Vagina (tissue), 2 donors: ENCODE results near the gene LITAF. TPM values are rescaled to one million over a fixed set of nuclear protein-coding genes. Genes with fewer than 3 reads are reported as not detected.
A peak's percentile ranks its signal among the peaks of the same experiment; 100 is the strongest.

ENCODE experiments used
- DNase-seq, 2 donors: peaks; one replicate each; pipeline ENCODE4 v3.0.0-alpha.2; 2017; ENCODE audit errors: extremely low spot score in 2 of 2
- H3K27ac ChIP-seq: fragments of 200-600 bp; sonication (generic); one replicate; pipeline ENCODE4 v1.5.1; 2019
- H3K27me3 ChIP-seq: fragments of 200-600 bp; sonication (generic); one replicate; pipeline ENCODE4 v1.5.1; 2019
- H3K36me3 ChIP-seq, 2 donors: fragments of 200-600 bp; sonication (generic); one replicate each; pipeline ENCODE4 v1.5.1; 2017 to 2019
- H3K4me1 ChIP-seq: fragments of 200-600 bp; sonication (generic); one replicate; pipeline ENCODE4 v1.5.1; 2019
- H3K4me3 ChIP-seq, 2 donors: fragments of 200-600 bp; sonication (generic); 1 replicate in 1 of 2; 2 replicates in 1 of 2; pipeline ENCODE4 v1.5.1; 2016 to 2019
- H3K9me3 ChIP-seq: fragments of 200-600 bp; sonication (generic); one replicate; pipeline ENCODE4 v1.5.1; 2019
- POLR2A ChIP-seq, 2 donors: fragments of 450-650 bp; IDR thresholded peaks; one replicate each; pipeline ENCODE4 v1.6.1; 2017; ENCODE audit warnings: antibody characterized with exemption in 2 of 2, mild to moderate bottlenecking in 2 of 2, moderate library complexity in 2 of 2
- POLR2AphosphoS5 ChIP-seq, 2 donors: sonication (generic); formaldehyde crosslinking; IDR thresholded peaks; one replicate each; pipeline ENCODE4 v1.9.0; 2017; ENCODE audit warnings: antibody characterized with exemption in 2 of 2, mild to moderate bottlenecking in 2 of 2, low read depth in 1 of 2; ENCODE audit not compliant: insufficient read depth in 1 of 2
- intact Hi-C: fragments of 100-400 bp; cut with DNase I; formaldehyde crosslinking; loops from one replicate; pipeline ENCODE4 v1.15.1; 2023
- total RNA-seq: library from RNA; depleted of rRNA; stranded (reverse); fragments of >200 nt; gene quantifications from one replicate; pipeline ENCODE4 v1.2.3, GENCODE V29; 2016
- TF ChIP-seq, protein P1 (sequence below), 3 experiments: fragments of 450-650 bp in 2 of 3; fragments of 200-600 bp in 1 of 3; sonication (generic) in 1 of 3; IDR thresholded peaks; one replicate each; pipeline ENCODE4 v1.5.1; 2017 to 2019; ENCODE audit warnings: antibody characterized with exemption in 3 of 3, mild to moderate bottlenecking in 2 of 3, moderate library complexity in 2 of 3

The LITAF gene
- total RNA-seq, 1 donor from 2014 or later: 111 TPM

- no peaks in the 10 kb centered on the region for H3K9me3 ChIP-seq
- H3K4me1 ChIP-seq: peaks cover 61% of the 10 kb centered on the region
- no peak overlapping the region for H3K4me3 ChIP-seq
- DNase-seq: no peak
- no peaks in the 10 kb centered on the region for H3K27me3 ChIP-seq
- TF ChIP-seq POLR2A (IDR thresholded peaks at IDR 0.05) (no peak), POLR2AphosphoS5 (IDR thresholded peaks at IDR 0.05; ENCODE audit: insufficient read depth in 1 of 2, low read depth in 1 of 2) (no peak)
- TF ChIP-seq, protein P1, sequence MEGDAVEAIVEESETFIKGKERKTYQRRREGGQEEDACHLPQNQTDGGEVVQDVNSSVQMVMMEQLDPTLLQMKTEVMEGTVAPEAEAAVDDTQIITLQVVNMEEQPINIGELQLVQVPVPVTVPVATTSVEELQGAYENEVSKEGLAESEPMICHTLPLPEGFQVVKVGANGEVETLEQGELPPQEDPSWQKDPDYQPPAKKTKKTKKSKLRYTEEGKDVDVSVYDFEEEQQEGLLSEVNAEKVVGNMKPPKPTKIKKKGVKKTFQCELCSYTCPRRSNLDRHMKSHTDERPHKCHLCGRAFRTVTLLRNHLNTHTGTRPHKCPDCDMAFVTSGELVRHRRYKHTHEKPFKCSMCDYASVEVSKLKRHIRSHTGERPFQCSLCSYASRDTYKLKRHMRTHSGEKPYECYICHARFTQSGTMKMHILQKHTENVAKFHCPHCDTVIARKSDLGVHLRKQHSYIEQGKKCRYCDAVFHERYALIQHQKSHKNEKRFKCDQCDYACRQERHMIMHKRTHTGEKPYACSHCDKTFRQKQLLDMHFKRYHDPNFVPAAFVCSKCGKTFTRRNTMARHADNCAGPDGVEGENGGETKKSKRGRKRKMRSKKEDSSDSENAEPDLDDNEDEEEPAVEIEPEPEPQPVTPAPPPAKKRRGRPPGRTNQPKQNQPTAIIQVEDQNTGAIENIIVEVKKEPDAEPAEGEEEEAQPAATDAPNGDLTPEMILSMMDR (IDR thresholded peaks at IDR 0.05): no peak
- peak overlapping the region; percentile 93 for H3K27ac ChIP-seq
- H3K36me3 ChIP-seq: peaks cover 0 to 8% of the 10 kb centered on the region in 2 donors
- intact Hi-C loops: no loop called here
These were observed 21.1 kb downstream of the LITAF start for GRCh38 chr16:11565665-11566064.

DNA sequence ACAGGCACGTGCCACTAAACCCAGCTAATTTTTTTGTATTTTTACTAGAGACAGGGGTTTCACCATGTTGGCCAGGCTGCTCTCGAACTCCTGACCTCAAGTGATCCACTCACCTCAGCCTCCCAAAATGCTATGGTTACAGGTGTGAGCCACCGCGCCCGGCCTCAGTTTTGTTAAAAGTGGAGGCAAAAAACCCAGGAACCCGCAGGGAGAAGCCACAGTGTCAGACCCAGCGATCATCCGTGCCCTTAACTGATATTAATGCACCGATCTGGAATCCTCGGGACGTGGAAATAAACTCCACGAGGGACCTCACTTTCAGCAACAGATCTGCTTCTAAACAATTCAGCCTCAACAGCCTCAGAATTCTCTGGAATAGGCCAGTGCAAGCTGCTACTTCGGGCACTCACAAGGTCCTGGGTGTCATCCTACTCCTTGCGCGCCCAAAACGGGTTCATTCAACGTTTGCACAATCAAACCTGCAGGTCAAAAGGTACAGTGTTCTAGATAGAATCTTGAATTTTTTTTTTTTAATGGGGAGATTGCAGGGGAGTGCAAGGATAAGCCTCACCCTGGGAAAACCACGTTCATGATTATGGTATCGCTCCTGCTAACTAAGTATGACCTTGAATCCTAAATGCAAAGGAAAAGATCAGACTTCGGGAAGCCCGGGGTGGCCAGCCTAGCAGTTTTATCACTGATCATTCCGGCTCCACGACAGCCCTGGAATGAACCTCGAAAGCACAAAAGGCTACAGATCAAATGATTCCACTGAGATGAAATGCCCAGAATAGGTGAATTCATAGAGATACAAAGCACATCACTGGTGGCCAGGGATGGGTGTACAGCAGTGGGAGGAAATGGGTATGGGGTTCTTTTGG is 22.4 kb downstream of the LITAF start:
- H3K36me3 ChIP-seq: peaks cover 0 to 8% of the 10 kb centered on the region in 2 donors
- DNase-seq: no peak
- TF ChIP-seq, protein P1 (IDR thresholded peaks at IDR 0.05): no peak
- TF ChIP-seq POLR2AphosphoS5 (IDR thresholded peaks at IDR 0.05; ENCODE audit: insufficient read depth in 1 of 2, low read depth in 1 of 2) (no peak), POLR2A (IDR thresholded peaks at IDR 0.05) (no peak)
- no peak overlapping the region for H3K4me3 ChIP-seq
- peaks cover 71% of the 10 kb centered on the region for H3K4me1 ChIP-seq
- no peaks in the 10 kb centered on the region for H3K27me3 ChIP-seq
- H3K9me3 ChIP-seq: no peaks in the 10 kb centered on the region
- peak overlapping the region; percentile 93 for H3K27ac ChIP-seq
- intact Hi-C loops: no loop called here

DNA sequence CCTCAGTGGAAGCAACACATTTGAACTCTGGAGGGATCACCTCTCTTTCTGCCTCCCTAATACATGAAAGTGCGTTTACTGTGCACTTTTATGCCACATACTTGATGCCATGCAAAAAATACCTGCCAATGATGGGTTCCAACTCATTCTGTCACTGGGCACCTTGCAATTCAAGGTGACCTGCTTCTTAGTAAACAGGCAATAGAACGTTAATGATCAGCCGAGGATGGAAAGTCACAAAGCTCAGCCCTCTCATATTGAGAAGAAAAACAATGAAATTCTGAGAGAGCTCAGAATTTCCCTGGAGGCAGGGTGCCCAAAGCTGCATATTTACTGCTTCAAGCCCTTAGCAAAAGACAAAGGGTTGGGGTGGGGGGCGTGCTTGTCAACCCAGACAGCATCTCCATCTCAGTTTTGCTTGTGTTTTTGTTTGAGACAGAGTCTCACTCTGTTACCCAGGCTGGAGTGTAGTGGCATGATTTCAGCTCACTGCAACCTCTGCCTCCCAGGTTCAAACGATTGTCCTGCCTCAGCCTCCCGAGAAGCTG is 23.2 kb downstream of the LITAF start:
- TF ChIP-seq POLR2AphosphoS5 (IDR thresholded peaks at IDR 0.05; ENCODE audit: insufficient read depth in 1 of 2, low read depth in 1 of 2) (no peak), POLR2A (IDR thresholded peaks at IDR 0.05) (no peak)
- TF ChIP-seq, protein P1 (IDR thresholded peaks at IDR 0.05): no peak
- H3K9me3 ChIP-seq: no peaks in the 10 kb centered on the region
- peak overlapping the region; percentile 93 for H3K27ac ChIP-seq
- no peak overlapping the region for H3K4me3 ChIP-seq
- peaks cover 0 to 8% of the 10 kb centered on the region in 2 donors for H3K36me3 ChIP-seq
- no peaks in the 10 kb centered on the region for H3K27me3 ChIP-seq
- DNase-seq: no peak
- H3K4me1 ChIP-seq: peaks cover 76% of the 10 kb centered on the region
- intact Hi-C loops: no loop called here

- no peaks in the 10 kb centered on the region for H3K27me3 ChIP-seq
- no peak for DNase-seq
- TF ChIP-seq, protein P1 (IDR thresholded peaks at IDR 0.05): no peak
- no peak for TF ChIP-seq POLR2A (IDR thresholded peaks at IDR 0.05)
- no peak for TF ChIP-seq POLR2AphosphoS5 (IDR thresholded peaks at IDR 0.05; ENCODE audit: insufficient read depth in 1 of 2, low read depth in 1 of 2)
- no peak overlapping the region for H3K4me3 ChIP-seq
- intact Hi-C loops: no loop called here
- H3K27ac ChIP-seq: peak overlapping the region; percentile 93
- no peaks in the 10 kb centered on the region for H3K9me3 ChIP-seq
- peaks cover 0 to 7% of the 10 kb centered on the region in 2 donors for H3K36me3 ChIP-seq
- H3K4me1 ChIP-seq: peaks cover 82% of the 10 kb centered on the region
These were observed 23.8 kb downstream of the LITAF start for GRCh38 chr16:11562941-11563340.

- Histone ChIP-seq H3K27me3 (no peaks in the 10 kb centered on the region), H3K9me3 (no peaks in the 10 kb centered on the region), H3K4me3 (no peak overlapping the region), H3K27ac (peak overlapping the region; percentile 93), H3K4me1 (peaks cover 83% of the 10 kb centered on the region), H3K36me3 (peaks cover 0 to 1% of the 10 kb centered on the region in 2 donors)
- TF ChIP-seq, protein P1 (IDR thresholded peaks at IDR 0.05): no peak
- no peak for TF ChIP-seq POLR2AphosphoS5 (IDR thresholded peaks at IDR 0.05; ENCODE audit: insufficient read depth in 1 of 2, low read depth in 1 of 2)
- TF ChIP-seq POLR2A (IDR thresholded peaks at IDR 0.05): no peak
- intact Hi-C loops: no loop called here
- DNase-seq: no peak
These were observed 24.3 kb downstream of the LITAF start for GRCh38 chr16:11562411-11562810.
